Measurements from ENCODE around the gene KIF22. TPM values are rescaled to one million over a fixed set of nuclear protein-coding genes. Genes with fewer than 3 reads are reported as not detected.

Gene KIF22
- total RNA-seq, 4 donors from 2014 or later = 5.9 to 70.4 (median 15.8) TPM

DNA sequence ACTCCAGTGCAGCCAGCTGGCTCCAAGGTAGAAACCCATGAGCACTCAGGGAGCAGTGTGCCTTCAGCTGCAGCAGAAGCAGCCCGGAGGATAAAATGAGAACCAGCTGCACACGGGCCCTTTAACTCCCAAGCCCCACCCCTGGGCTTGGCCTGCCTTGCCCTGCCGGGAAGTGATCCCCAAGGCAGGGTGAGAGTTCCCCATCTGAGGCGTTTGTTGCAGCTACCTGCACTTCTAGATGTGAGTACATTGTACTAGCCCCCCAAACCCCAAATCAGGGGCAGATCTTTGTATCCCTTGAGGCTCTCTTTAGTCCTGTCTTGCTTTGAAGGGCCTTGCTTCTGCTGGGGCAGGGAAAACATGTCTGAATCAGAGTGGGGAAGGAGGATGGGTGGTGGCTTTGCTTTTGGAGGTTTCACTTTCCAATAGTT lies 29.7 kb downstream of the KIF22 start, which contains the start of gene MVP:
Gene MVP (plus strand): TSS at position 192 of the 431 bp plus-strand sequence. CDS start 10,088 bp downstream, outside the sequence.
- DNase-seq = peak; percentile 61 to 73
- Histone ChIP-seq H3K4me1 (peaks cover 7 to 10% of the 10 kb centered on the region in 2 donors), H3K4me3 (peak within 1 kb of the TSS; percentile 50 to 68), H3K36me3 (no peaks in the 10 kb centered on the region), H3K9me3 (no peaks in the 10 kb centered on the region), H3K27ac (peak within 1 kb of the TSS; percentile 85 to 91), H3K27me3 (no peaks in the 10 kb centered on the region)
- intact Hi-C loops (cut with DNase I; ENCODE audit: low total_unique reads) = no loop called here
- TF ChIP-seq, protein P1, sequence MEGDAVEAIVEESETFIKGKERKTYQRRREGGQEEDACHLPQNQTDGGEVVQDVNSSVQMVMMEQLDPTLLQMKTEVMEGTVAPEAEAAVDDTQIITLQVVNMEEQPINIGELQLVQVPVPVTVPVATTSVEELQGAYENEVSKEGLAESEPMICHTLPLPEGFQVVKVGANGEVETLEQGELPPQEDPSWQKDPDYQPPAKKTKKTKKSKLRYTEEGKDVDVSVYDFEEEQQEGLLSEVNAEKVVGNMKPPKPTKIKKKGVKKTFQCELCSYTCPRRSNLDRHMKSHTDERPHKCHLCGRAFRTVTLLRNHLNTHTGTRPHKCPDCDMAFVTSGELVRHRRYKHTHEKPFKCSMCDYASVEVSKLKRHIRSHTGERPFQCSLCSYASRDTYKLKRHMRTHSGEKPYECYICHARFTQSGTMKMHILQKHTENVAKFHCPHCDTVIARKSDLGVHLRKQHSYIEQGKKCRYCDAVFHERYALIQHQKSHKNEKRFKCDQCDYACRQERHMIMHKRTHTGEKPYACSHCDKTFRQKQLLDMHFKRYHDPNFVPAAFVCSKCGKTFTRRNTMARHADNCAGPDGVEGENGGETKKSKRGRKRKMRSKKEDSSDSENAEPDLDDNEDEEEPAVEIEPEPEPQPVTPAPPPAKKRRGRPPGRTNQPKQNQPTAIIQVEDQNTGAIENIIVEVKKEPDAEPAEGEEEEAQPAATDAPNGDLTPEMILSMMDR (IDR thresholded peaks at IDR 0.05) = no peak
- peak; percentile 25 for TF ChIP-seq POLR2A (IDR thresholded peaks at IDR 0.05)

DNA sequence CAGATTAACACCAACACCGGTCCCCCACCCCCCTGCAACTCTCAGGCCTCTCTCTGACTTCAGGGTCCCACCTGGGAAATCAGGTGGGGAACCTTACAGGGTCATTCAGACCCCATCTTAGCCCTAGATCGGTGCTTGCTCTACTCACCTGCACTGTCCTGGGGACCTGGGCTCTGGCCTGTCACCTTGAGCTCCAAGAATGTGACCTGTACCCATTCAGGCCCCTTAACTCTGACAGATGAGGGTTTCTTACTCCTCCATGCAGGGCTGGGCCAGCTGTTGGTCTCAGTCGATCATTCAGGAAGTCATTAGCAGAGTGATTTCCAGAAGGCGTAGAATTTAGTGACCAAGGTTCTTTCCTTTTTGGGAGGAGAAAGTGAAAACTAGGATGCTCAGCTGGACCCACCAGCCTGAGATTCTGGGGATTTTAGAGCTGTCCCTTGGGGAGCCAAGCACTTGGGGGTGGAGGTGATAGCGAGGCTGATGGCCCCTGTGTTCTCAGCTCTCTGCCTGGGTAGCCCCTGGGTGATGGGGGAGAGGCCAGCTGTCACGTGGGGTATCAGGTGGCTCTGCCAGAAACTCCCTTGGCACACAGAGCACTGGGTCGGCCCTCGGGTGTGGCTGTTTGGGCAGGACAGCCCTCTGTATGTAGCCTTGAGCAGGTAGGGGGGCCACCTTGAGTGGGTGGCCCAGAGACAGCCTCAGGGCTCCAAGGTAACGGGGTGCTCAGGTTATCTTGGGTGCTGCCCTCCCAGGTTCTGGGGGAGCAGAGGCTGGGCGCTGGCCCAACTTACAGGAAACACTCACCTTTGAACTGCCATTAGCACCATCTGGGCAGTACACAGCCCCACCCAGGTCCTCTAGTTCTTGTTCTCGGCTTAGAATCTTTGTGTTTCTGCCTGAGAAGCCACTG lies 30.4 kb downstream of the KIF22 start:
- peaks cover 7 to 18% of the 10 kb centered on the region in 2 donors for H3K4me1 ChIP-seq
- no peaks in the 10 kb centered on the region for H3K36me3 ChIP-seq
- DNase-seq = peak; percentile 63 to 69
- intact Hi-C loops (cut with DNase I; ENCODE audit: low total_unique reads) = no loop called here
- no peaks in the 10 kb centered on the region for H3K9me3 ChIP-seq
- TF ChIP-seq POLR2A (IDR thresholded peaks at IDR 0.05) = peak; percentile 16 to 31
- TF ChIP-seq, protein P1 (IDR thresholded peaks at IDR 0.05) = no peak
- peak overlapping the region; percentile 50 to 68 for H3K4me3 ChIP-seq
- no peaks in the 10 kb centered on the region for H3K27me3 ChIP-seq
- peak overlapping the region; percentile 85 to 91 for H3K27ac ChIP-seq

DNA sequence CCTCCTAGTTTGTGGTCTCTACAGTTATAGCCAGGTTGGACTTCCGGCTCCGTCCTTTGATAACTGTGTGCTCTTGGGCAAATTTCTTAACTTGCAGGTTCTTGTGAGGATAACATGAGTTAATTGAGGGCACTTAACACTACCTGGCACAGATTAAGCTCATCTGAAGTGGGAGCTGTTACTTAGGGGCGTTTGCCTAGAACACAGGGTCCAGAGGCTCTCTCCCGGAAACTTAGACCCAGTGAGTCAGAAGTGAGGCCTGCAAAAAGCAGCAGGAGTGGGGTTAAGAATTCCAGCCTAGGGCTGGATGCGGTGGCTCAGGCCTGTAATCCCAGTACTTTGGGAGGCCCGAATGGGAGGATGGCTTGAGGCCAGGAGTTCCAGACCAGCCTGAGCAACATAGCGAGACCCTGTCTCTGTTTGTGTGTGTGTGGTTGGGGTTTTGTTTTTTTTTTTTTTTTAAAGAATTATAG lies 31.1 kb downstream of the KIF22 start:
- Histone ChIP-seq H3K4me1 (peaks cover 7 to 21% of the 10 kb centered on the region in 2 donors), H3K27me3 (no peaks in the 10 kb centered on the region), H3K4me3 (peak overlapping the region; percentile 50 to 68), H3K27ac (peak overlapping the region; percentile 85 to 91), H3K36me3 (no peaks in the 10 kb centered on the region), H3K9me3 (no peaks in the 10 kb centered on the region)
- intact Hi-C loops (cut with DNase I; ENCODE audit: low total_unique reads) = no loop called here
- DNase-seq = peak; percentile 61 to 62
- TF ChIP-seq, protein P1 (IDR thresholded peaks at IDR 0.05) = no peak
- TF ChIP-seq POLR2A (IDR thresholded peaks at IDR 0.05) = no peak

DNA sequence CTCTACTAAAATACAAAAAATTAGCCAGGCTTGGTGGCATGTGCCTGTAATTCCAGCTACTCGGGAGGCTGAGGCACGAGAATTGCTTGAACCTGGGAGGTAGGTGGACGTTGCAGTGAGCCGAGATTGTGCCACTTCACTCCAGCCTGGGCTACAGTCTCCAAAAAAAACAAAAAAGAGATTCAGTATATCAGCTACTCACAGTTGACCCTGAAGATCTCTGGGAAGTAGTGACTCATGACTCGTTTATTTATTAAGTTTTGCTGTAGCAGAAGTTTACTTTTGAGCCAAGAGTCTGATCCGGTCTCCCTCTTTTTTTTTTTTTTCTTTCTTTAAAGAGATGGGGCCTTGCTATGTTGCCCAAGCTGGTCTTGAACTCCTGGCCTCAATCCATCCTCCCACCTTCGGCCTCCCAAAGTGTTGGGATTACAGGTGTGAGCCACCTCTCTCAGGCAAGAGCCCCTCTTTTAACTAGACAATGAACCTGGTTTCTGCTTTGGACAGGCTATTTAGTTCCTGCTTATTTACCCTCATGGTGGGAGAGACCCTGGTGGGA lies 34.1 kb downstream of the KIF22 start:
- peak overlapping the region in 1 of 2 donors; percentile 1 for H3K4me3 ChIP-seq
- no peaks in the 10 kb centered on the region for H3K27me3 ChIP-seq
- H3K9me3 ChIP-seq = no peaks in the 10 kb centered on the region
- no peak for DNase-seq
- intact Hi-C loops (cut with DNase I; ENCODE audit: low total_unique reads) = no loop called here
- peak overlapping the region; percentile 79 to 91 for H3K27ac ChIP-seq
- H3K36me3 ChIP-seq = no peaks in the 10 kb centered on the region
- TF ChIP-seq, protein P1 (IDR thresholded peaks at IDR 0.05) = no peak
- no peak for TF ChIP-seq POLR2A (IDR thresholded peaks at IDR 0.05)
- peaks cover 7 to 21% of the 10 kb centered on the region in 2 donors for H3K4me1 ChIP-seq

Measured in uterus (tissue), 4 donors.